H9 (cell line): ENCODE measurements around the gene RNF213. TPM values are rescaled to one million over a fixed set of nuclear protein-coding genes. Genes with fewer than 3 reads are reported as not detected.

ENCODE experiments used
- DNase-seq: peaks from one replicate; pipeline ENCODE4 v3.0.0-alpha.2; 2017
- H2AFZ ChIP-seq: one replicate; pipeline ENCODE4 v1.6.1; 2013; ENCODE audit warnings: mild to moderate bottlenecking, low read length, control low read depth, moderate library complexity
- H2AK5ac ChIP-seq: 2 replicates; pipeline ENCODE4 v1.6.1; 2013; ENCODE audit warnings: low read length, control low read depth, mixed read lengths; ENCODE audit not compliant: insufficient read length
- H2BK120ac ChIP-seq: one replicate; pipeline ENCODE4 v1.6.1; 2013; ENCODE audit warnings: low read depth, mild to moderate bottlenecking, low read length, control low read depth, inconsistent platforms; ENCODE audit not compliant: poor library complexity, severe bottlenecking
- H2BK12ac ChIP-seq: 2 replicates; pipeline ENCODE4 v1.6.1; 2013; ENCODE audit warnings: low read length, control low read depth, mixed read lengths, low read depth; ENCODE audit not compliant: insufficient read length
- H2BK15ac ChIP-seq: 2 replicates; pipeline ENCODE4 v1.6.1; 2013; ENCODE audit warnings: low read depth, low read length, control low read depth
- H2BK20ac ChIP-seq: one replicate; pipeline ENCODE4 v1.6.1; 2013; ENCODE audit warnings: low read depth, mild to moderate bottlenecking, low read length, control low read depth, inconsistent platforms; ENCODE audit not compliant: poor library complexity, severe bottlenecking
- H2BK5ac ChIP-seq: 2 replicates; pipeline ENCODE4 v1.6.1; 2013; ENCODE audit warnings: low read length, control low read depth, mixed read lengths; ENCODE audit not compliant: insufficient read length
- H3K14ac ChIP-seq: 2 replicates; pipeline ENCODE4 v1.6.1; 2013; ENCODE audit warnings: low read length, control low read depth; ENCODE audit not compliant: insufficient read depth
- H3K18ac ChIP-seq: 2 replicates; pipeline ENCODE4 v1.6.1; 2013; ENCODE audit warnings: low read depth, mild to moderate bottlenecking, mixed read lengths, low read length, control low read depth; ENCODE audit not compliant: insufficient read length
- H3K23ac ChIP-seq: 2 replicates; pipeline ENCODE4 v1.6.1; 2013; ENCODE audit warnings: low read length, control low read depth, mixed read lengths, low read depth; ENCODE audit not compliant: insufficient read length
- H3K23me2 ChIP-seq: 2 replicates; pipeline ENCODE4 v1.6.1; 2013; ENCODE audit warnings: low read depth, mild to moderate bottlenecking, mixed read lengths, low read length, control low read depth; ENCODE audit not compliant: insufficient read length, poor library complexity, severe bottlenecking
- H3K27ac ChIP-seq: 2 replicates; pipeline ENCODE4 v1.5.1; 2013; ENCODE audit warnings: low read length, control low read depth, mixed read lengths, low read depth; ENCODE audit not compliant: insufficient read length
- H3K27me3 ChIP-seq: 2 replicates; pipeline ENCODE4 v1.6.1; 2013; ENCODE audit warnings: low read length, control low read depth, inconsistent platforms; ENCODE audit not compliant: insufficient read depth
- H3K4ac ChIP-seq: 2 replicates; pipeline ENCODE4 v1.6.1; 2013; ENCODE audit warnings: low read depth, mild to moderate bottlenecking, control low read depth, inconsistent platforms, low read length, moderate library complexity
- H3K4me1 ChIP-seq: 2 replicates; pipeline ENCODE4 v1.6.1; 2013; ENCODE audit warnings: low read length, control low read depth, inconsistent platforms; ENCODE audit not compliant: insufficient read depth
- H3K4me2 ChIP-seq: 2 replicates; pipeline ENCODE4 v1.6.1; 2013; ENCODE audit warnings: low read length, control low read depth, mixed read lengths; ENCODE audit not compliant: insufficient read length, insufficient read depth
- H3K56ac ChIP-seq: 2 replicates; pipeline ENCODE4 v1.6.1; 2013; ENCODE audit warnings: low read depth, mild to moderate bottlenecking, mixed read lengths, low read length, control low read depth; ENCODE audit not compliant: insufficient read length
- H3K79me1 ChIP-seq: 2 replicates; pipeline ENCODE4 v1.6.1; 2013; ENCODE audit warnings: low read depth, mild to moderate bottlenecking, moderate library complexity, low read length, control low read depth, inconsistent platforms; ENCODE audit not compliant: insufficient read depth, poor library complexity, severe bottlenecking
- H3K79me2 ChIP-seq: 2 replicates; pipeline ENCODE4 v1.6.1; 2013; ENCODE audit warnings: low read length, control low read depth, inconsistent platforms; ENCODE audit not compliant: insufficient read depth
- H3K9ac ChIP-seq: 2 replicates; pipeline ENCODE4 v1.6.1; 2013; ENCODE audit warnings: low read length, control low read depth, mixed read lengths; ENCODE audit not compliant: insufficient read length; ENCODE audit errors: extremely low read depth
- H3K9me3 ChIP-seq: one replicate; pipeline ENCODE4 v1.6.1; 2013; ENCODE audit warnings: low read depth, low read length, inconsistent platforms; ENCODE audit not compliant: control insufficient read depth
- H3T11ph ChIP-seq: one replicate; pipeline ENCODE4 v1.6.1; 2013; ENCODE audit warnings: mild to moderate bottlenecking, low read length, control low read depth, inconsistent platforms
- H4K20me1 ChIP-seq: one replicate; pipeline ENCODE4 v1.6.1; 2013; ENCODE audit not compliant: control insufficient read depth, insufficient read length, insufficient read depth
- H4K5ac ChIP-seq: 2 replicates; pipeline ENCODE4 v1.6.1; 2013; ENCODE audit warnings: low read depth, mild to moderate bottlenecking, mixed read lengths, low read length, control low read depth; ENCODE audit not compliant: insufficient read length
- H4K8ac ChIP-seq: replicated peaks from 2 replicates; pipeline ENCODE4 v1.6.1; 2013; ENCODE audit warnings: low read length, control low read depth, mixed read lengths, low read depth; ENCODE audit not compliant: insufficient read length
- H4K91ac ChIP-seq: 2 replicates; pipeline ENCODE4 v1.6.1; 2013; ENCODE audit warnings: low read depth, mild to moderate bottlenecking, moderate library complexity, mixed read lengths, low read length, control low read depth; ENCODE audit not compliant: insufficient read length
- H3K27ac Mint-ChIP-seq, 3 experiments: 2 replicates in 2 of 3; 3 replicates in 1 of 3; pipeline ENCODE4 v1.8.0; 2020 to 2021; ENCODE audit warnings: mixed read lengths in 3 of 3, mild to moderate bottlenecking in 1 of 3, moderate library complexity in 1 of 3
- H3K27me3 Mint-ChIP-seq: 2 replicates; pipeline ENCODE4 v1.8.0; 2021; ENCODE audit warnings: low read depth, mild to moderate bottlenecking, moderate library complexity, mixed read lengths
- H3K36me3 Mint-ChIP-seq, 3 experiments: 2 replicates in 2 of 3; 3 replicates in 1 of 3; pipeline ENCODE4 v1.8.0; 2020 to 2021; ENCODE audit warnings: low read depth in 3 of 3, mixed read lengths in 3 of 3; ENCODE audit not compliant: insufficient read depth in 1 of 3
- H3K4me1 Mint-ChIP-seq, 2 experiments: 2 replicates each; pipeline ENCODE4 v1.8.0; 2020; ENCODE audit warnings: mixed read lengths in 2 of 2
- H3K4me3 Mint-ChIP-seq, 2 experiments: 2 replicates in 1 of 2; 3 replicates in 1 of 2; pipeline ENCODE4 v1.8.0; 2020 to 2021; ENCODE audit warnings: mild to moderate bottlenecking in 2 of 2, mixed read lengths in 2 of 2, moderate library complexity in 1 of 2
- H3K9me3 Mint-ChIP-seq, 2 experiments: 2 replicates in 1 of 2; 3 replicates in 1 of 2; pipeline ENCODE4 v1.8.0; 2020; ENCODE audit warnings: mild to moderate bottlenecking in 2 of 2, mixed read lengths in 2 of 2, moderate library complexity in 1 of 2
- CTCF ChIP-seq: fragments of 200-600 bp; sonication (generic); conservative IDR thresholded peaks from 3 replicates; pipeline ENCODE4 v1.8.0; 2021; ENCODE audit warnings: antibody characterized with exemption, mild to moderate bottlenecking
- WGBS: extraction: QIAGEN DNeasy Blood & Tissue Kit; methylation state at CpG from one replicate; pipeline ENCODE4 v1.1.7; 2013; ENCODE audit warnings: missing lambda C conversion rate, low lambda C conversion rate, mixed read lengths; ENCODE audit not compliant: insufficient read length; ENCODE audit errors: extremely low coverage; 5-methylcytosine and 5-hydroxymethylcytosine counted together
- total RNA-seq: library from RNA; stranded (reverse); gene quantifications from 2 replicates; pipeline ENCODE4 v1.2.1, GENCODE V29; 2021

Gene RNF213
- total RNA-seq, 1 experiment from 2014 or later = 34.3 TPM

GRCh38 chr17:80291260-80291659 is 30.6 kb downstream of the RNF213 start:
- DNase-seq = no peak
- Histone ChIP-seq H2BK12ac (no peak overlapping the region), H3K4ac (no peak overlapping the region), H4K91ac (no peak overlapping the region), H3K14ac (no peak overlapping the region), H3K18ac (no peak overlapping the region), H3K27me3 (no peaks in the 10 kb centered on the region), H3K79me2 (no peaks in the 10 kb centered on the region), H3K79me1 (no peaks in the 10 kb centered on the region), H2BK5ac (no peak overlapping the region), H4K5ac (no peak overlapping the region), H4K8ac (no peak overlapping the region), H2BK15ac (no peak overlapping the region), H3K27ac (no peak overlapping the region), H3K23ac (no peak overlapping the region), H3K4me1 (no peaks in the 10 kb centered on the region), H3K23me2 (no peaks in the 10 kb centered on the region), H2BK120ac (no peak overlapping the region), H2BK20ac (no peak overlapping the region), H3K4me2 (no peak overlapping the region), H2AFZ (no peak overlapping the region), H3K56ac (no peak overlapping the region), H3T11ph (no peak overlapping the region), H4K20me1 (no peaks in the 10 kb centered on the region), H2AK5ac (no peak overlapping the region), H3K9ac (no peak overlapping the region), H3K9me3 (no peaks in the 10 kb centered on the region)
- no peak overlapping the region for H3K4me3 Mint-ChIP-seq
- no peaks in the 10 kb centered on the region; the same call in 1 of the 2 replicates for H3K27me3 Mint-ChIP-seq
- no CpG with 5 or more reads among the region's 6 CpGs for WGBS
- H3K36me3 Mint-ChIP-seq = peaks cover 25 to 62% (median 60%) of the 10 kb centered on the region in 3 experiments
- H3K4me1 Mint-ChIP-seq = peaks cover 0 to 2% of the 10 kb centered on the region in 2 experiments; a peak in 1 of 4 replicates
- H3K27ac Mint-ChIP-seq = peak overlapping the region in 1 of 3 experiments; percentile 34; a peak in 1 of 7 replicates
- H3K9me3 Mint-ChIP-seq = no peaks in the 10 kb centered on the region
- no peak for TF ChIP-seq CTCF
